Activated B cell treated with CpG ODN at 0.5 μM for 24 hours (primary cell): ENCODE data around the gene TGM1. TPM values are rescaled to one million over a fixed set of nuclear protein-coding genes. Genes with fewer than 3 reads are reported as not detected.

Source experiments
- ATAC-seq: fragments of 200-7000 bp; cut with Tn5 transposase; one replicate; pipeline ENCODE4 v1.10.0; 2021; ENCODE audit warnings: low read depth, mild to moderate bottlenecking, moderate library complexity
- CTCF ChIA-PET: fragments of 350-600 bp; sonication (Branson Sonifier 250); formaldehyde crosslinking; loops from one replicate; lab custom pipeline; 2021; ENCODE audit warnings: antibody characterized with exemption; lab: Charles Lee
- POLR2A ChIA-PET: fragments of 350-600 bp; sonication (Branson Sonifier 250); formaldehyde crosslinking; loops from one replicate; lab custom pipeline; 2021; ENCODE audit warnings: antibody characterized with exemption; lab: Charles Lee
- DNase-seq: peaks from one replicate; pipeline ENCODE4 v3.0.0; 2022
- H3K27ac Mint-ChIP-seq: one replicate; pipeline ENCODE4 v1.8.0; 2020; ENCODE audit warnings: mixed read lengths
- H3K27me3 Mint-ChIP-seq: one replicate; pipeline ENCODE4 v1.8.0; 2021; ENCODE audit warnings: mixed read lengths
- H3K36me3 Mint-ChIP-seq: one replicate; pipeline ENCODE4 v1.8.0; 2021; ENCODE audit warnings: low read depth, mixed read lengths
- H3K4me1 Mint-ChIP-seq: one replicate; pipeline ENCODE4 v1.8.0; 2021; ENCODE audit warnings: mixed read lengths
- H3K4me3 Mint-ChIP-seq: one replicate; pipeline ENCODE4 v1.8.0; 2020; ENCODE audit warnings: mild to moderate bottlenecking, mixed read lengths
- H3K9me3 Mint-ChIP-seq: one replicate; pipeline ENCODE4 v1.8.0; 2020; ENCODE audit warnings: mixed read lengths
- intact Hi-C: fragments of 100-400 bp; cut with micrococcal nuclease; formaldehyde crosslinking; loops from one replicate; pipeline ENCODE4 v1.15.1; 2024
- total RNA-seq: library from RNA; stranded (reverse); gene quantifications from 2 replicates; pipeline ENCODE4 v1.2.3, GENCODE V29; 2022
- TF ChIP-seq, protein P1 (sequence below): fragments of 200-600 bp; IDR thresholded peaks from one replicate; pipeline ENCODE4 v1.8.0; 2022; ENCODE audit warnings: antibody characterized with exemption, mild to moderate bottlenecking

Gene TGM1
- total RNA-seq, 1 donor from 2014 or later: 6.5 TPM

DNA sequence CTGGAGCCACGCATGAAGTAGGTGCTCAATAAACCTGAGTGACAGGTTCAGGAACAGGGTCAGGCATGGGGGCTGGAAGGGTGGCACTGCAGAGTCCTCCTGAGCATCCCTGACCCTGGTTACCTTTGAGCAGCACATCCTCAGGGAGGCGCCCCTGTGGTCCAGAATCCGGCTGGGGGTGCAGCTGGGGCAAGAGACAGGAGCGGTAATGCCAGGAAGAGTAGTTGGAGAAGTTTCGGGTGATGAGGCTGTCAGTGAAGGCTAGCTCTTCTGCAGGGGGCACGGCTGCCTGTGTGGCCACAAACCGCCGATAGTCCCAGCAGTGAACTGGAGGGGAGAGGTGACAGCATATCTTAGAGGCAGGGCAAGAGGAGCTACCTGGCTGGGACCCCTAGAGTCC lies 6.4 kb upstream of the TGM1 start:
- Mint-ChIP-seq H3K27me3 (no peaks in the 10 kb centered on the region), H3K4me3 (peak overlapping the region; percentile 4), H3K27ac (no peak overlapping the region), H3K36me3 (peaks cover 46% of the 10 kb centered on the region), H3K4me1 (peaks cover 45% of the 10 kb centered on the region), H3K9me3 (no peaks in the 10 kb centered on the region)
- intact Hi-C loops: no loop called here
- ChIA-PET CTCF (interaction anchor here (0.9 to 1.9 kb wide), 3 partner anchors 16 to 27 kb away, joined by 3 to 4 read pairs (median 3); no protein-coding TSS in a partner anchor), POLR2A (interaction anchor here (1.4 to 9.8 kb wide), 4 partner anchors 11 to 53 kb away, joined by 6 to 175 read pairs (median 31); partner anchors contain the start of genes MDP1 and TINF2)
- ATAC-seq (no peak), DNase-seq (no peak)
- TF ChIP-seq, protein P1, sequence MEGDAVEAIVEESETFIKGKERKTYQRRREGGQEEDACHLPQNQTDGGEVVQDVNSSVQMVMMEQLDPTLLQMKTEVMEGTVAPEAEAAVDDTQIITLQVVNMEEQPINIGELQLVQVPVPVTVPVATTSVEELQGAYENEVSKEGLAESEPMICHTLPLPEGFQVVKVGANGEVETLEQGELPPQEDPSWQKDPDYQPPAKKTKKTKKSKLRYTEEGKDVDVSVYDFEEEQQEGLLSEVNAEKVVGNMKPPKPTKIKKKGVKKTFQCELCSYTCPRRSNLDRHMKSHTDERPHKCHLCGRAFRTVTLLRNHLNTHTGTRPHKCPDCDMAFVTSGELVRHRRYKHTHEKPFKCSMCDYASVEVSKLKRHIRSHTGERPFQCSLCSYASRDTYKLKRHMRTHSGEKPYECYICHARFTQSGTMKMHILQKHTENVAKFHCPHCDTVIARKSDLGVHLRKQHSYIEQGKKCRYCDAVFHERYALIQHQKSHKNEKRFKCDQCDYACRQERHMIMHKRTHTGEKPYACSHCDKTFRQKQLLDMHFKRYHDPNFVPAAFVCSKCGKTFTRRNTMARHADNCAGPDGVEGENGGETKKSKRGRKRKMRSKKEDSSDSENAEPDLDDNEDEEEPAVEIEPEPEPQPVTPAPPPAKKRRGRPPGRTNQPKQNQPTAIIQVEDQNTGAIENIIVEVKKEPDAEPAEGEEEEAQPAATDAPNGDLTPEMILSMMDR: no peak

- POLR2A ChIA-PET: interaction anchor here (0.6 to 9.8 kb wide), 3 partner anchors 26 to 160 kb away, joined by 3 to 175 read pairs (median 5); partner anchors contain the start of gene TINF2
These were observed 5.2 kb upstream of the TGM1 start for GRCh38 chr14:24268225-24268624.

DNA sequence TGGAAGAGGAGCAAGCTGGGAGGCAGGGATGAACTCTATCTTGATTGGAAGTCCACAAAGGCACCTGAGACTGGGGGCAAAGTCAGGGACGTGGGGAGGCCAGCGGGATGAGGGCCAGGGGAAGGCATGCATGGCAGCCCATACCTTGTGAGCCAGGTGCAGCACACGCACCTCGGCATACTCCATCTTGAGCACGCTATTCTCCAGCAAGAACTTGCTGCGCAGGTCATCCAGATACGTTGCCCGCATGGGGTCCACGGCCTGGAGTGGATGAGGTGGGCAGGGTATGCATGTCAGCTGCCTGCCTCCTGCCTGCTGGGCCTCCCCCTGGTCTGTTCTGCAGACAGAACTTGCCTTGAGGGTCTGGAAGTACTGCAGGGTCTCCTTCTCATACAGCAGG lies 4.5 kb upstream of the TGM1 start:
- Mint-ChIP-seq H3K36me3 (peaks cover 52% of the 10 kb centered on the region), H3K4me1 (peaks cover 26% of the 10 kb centered on the region), H3K27ac (no peak overlapping the region), H3K4me3 (no peak overlapping the region), H3K9me3 (no peaks in the 10 kb centered on the region), H3K27me3 (no peaks in the 10 kb centered on the region)
- ATAC-seq (no peak), DNase-seq (no peak)
- CTCF ChIA-PET: no interaction called here
- TF ChIP-seq, protein P1: no peak
- intact Hi-C loops: no loop called here
- POLR2A ChIA-PET: interaction anchor here (9.8 kb wide), 1 partner anchor 25 kb away, joined by 175 read pairs; the partner anchor contains the start of gene TINF2

More at GRCh38 chr14:24268225-24268624, 5.2 kb upstream of the TGM1 start:
- CTCF ChIA-PET: interaction anchor here (0.6 kb wide), 1 partner anchor 59 kb away, joined by 3 read pairs; no protein-coding TSS in a partner anchor
- Mint-ChIP-seq H3K27me3 (no peaks in the 10 kb centered on the region), H3K4me3 (no peak overlapping the region), H3K4me1 (peaks cover 33% of the 10 kb centered on the region), H3K9me3 (no peaks in the 10 kb centered on the region), H3K36me3 (peaks cover 51% of the 10 kb centered on the region), H3K27ac (no peak overlapping the region)
- TF ChIP-seq, protein P1: no peak
- DNase-seq: no peak
- intact Hi-C loops: no loop called here
- no peak for ATAC-seq

GRCh38 chr14:24266344-24267244 lies 3.6 kb upstream of the TGM1 start:
- ATAC-seq (no peak), DNase-seq (no peak)
- H3K27me3 Mint-ChIP-seq: no peaks in the 10 kb centered on the region
- POLR2A ChIA-PET: interaction anchor here (9.8 kb wide), 1 partner anchor 24 kb away, joined by 175 read pairs; the partner anchor contains the start of gene TINF2
- peaks cover 55% of the 10 kb centered on the region for H3K36me3 Mint-ChIP-seq
- CTCF ChIA-PET: no interaction called here
- H3K4me1 Mint-ChIP-seq: peaks cover 17% of the 10 kb centered on the region
- no peaks in the 10 kb centered on the region for H3K9me3 Mint-ChIP-seq
- TF ChIP-seq, protein P1: no peak
- H3K4me3 Mint-ChIP-seq: no peak overlapping the region
- H3K27ac Mint-ChIP-seq: no peak overlapping the region
- intact Hi-C loops: no loop called here

- no peaks in the 10 kb centered on the region for H3K9me3 Mint-ChIP-seq
- TF ChIP-seq, protein P1: no peak
- DNase-seq (no peak), ATAC-seq (no peak)
- intact Hi-C loops: no loop called here
- H3K27ac Mint-ChIP-seq: no peak overlapping the region
- H3K27me3 Mint-ChIP-seq: no peaks in the 10 kb centered on the region
- H3K4me1 Mint-ChIP-seq: peaks cover 2% of the 10 kb centered on the region
- peaks cover 52% of the 10 kb centered on the region for H3K36me3 Mint-ChIP-seq
- H3K4me3 Mint-ChIP-seq: no peak overlapping the region
- ChIA-PET POLR2A (interaction anchor here (1.4 kb wide), 1 partner anchor 22 kb away, joined by 3 read pairs; the partner anchor contains the start of gene TINF2), CTCF (no interaction called here)
These were observed 1.3 kb upstream of the TGM1 start for GRCh38 chr14:24264298-24264697.
